Measurements from ENCODE around the gene MYZAP.

The MYZAP gene

DNA sequence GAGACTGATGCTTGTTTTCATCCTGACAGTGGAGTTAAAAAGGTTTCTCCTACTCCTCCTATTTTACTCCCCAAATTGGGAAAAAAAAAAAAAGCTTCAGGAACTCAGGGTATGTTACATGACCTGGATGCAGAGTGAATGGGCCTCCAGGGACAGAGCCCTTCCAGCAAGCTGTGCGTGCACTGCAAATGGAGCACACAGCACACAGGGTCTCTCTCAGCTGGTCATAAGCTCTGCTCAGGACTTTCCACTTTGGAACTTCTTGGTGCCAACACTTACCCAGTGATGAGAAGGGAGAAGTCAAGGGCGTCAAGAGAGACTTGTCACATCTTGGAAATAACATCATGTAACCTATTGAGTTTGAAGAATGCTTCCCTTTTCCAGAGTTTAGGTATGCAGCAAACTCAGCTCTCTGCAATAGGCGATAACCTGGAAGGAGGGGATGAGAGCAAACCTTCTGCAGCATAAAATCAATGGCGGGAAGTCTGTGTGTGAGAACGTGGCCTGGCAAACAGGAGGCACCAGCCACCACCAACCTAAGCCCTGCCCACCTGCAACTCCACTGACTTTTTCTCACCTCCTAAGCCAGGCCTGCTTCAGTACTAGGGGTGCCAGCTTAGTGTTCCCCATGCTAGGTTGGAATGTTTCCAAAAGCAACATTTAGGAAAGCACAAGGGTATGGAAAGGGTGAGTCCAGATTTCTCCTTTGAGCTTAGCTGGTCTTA is 39.8 kb downstream of the MYZAP start:
- no peak for DNase-seq

- no peak for DNase-seq
Measured at GRCh38 chr15:57634290-57634689, 42.6 kb downstream of the MYZAP start.

GRCh38 chr15:57635300-57635909 is 43.7 kb downstream of the MYZAP start:
- DNase-seq = no peak

- no peak for DNase-seq
Measured at GRCh38 chr15:57637846-57638245, 46.1 kb downstream of the MYZAP start.

- DNase-seq = no peak
Measured at GRCh38 chr15:57639306-57639705, 47.6 kb downstream of the MYZAP start.

GRCh38 chr15:57640930-57641682 is 49.4 kb downstream of the MYZAP start:
- peak; percentile 3 for DNase-seq

- DNase-seq = peak; percentile 8
Measured at GRCh38 chr15:57643826-57644225, 52.1 kb downstream of the MYZAP start.

DNA sequence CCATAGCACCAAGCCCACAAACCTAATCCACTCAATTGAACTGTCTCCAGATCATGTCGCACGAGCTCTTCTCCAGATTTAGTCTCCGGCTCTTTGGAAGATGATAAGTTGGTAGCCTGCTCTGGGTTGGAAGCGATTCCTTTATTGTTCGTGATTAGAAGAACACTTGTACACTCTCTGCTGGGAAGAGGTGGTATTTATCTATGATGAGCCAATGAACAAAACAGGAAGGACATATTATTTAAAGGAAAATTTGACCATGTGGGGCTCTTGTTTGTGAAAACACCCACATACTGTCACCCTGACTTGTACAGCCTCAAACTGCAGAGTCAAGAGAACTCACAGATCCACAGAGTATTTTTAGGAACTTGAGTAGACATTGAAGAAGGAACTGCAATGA is 54.4 kb downstream of the MYZAP start:
- DNase-seq = no peak

DNA sequence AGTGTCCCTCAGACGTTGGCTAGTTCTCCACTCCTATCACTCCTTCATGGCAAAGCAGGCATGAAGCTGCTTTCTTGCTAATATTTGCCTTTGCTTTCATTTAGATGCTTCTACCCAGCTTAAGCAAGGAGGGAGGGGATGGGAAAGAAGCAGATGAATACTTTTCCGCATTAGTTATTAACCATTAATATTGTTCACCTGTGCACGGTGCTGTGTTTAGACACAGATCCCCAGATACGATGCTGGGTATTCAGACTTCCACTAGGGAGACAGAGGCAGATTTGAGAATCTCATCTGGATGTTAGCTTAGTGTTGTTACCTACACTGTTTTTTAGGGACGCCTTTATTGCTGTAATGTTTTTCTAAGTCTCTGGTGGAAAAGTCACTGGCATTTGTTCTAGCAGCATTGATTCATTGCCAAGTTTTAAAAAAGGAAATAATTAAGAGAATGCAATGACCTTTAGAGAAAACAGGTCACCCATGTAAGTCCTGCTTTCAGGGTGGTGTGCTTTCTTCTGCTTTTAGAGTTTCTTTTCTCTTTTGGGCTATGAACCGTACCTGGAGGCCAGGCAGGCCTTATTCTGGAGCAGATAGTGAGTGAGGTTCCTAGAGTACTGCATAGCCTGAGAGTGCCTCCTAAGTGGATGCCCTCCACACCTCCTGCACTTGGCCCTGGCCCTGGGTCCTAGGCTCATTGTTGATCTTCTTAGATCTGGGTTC is 55.5 kb downstream of the MYZAP start:
- DNase-seq = no peak

- no peak for DNase-seq
Measured at GRCh38 chr15:57647791-57648130, 56.1 kb downstream of the MYZAP start.

GRCh38 chr15:57649138-57649537 is 57.4 kb downstream of the MYZAP start:
- no peak for DNase-seq

GRCh38 chr15:57651445-57651844 is 59.7 kb downstream of the MYZAP start:
- no peak for DNase-seq

GRCh38 chr15:57652481-57652880 is 60.8 kb downstream of the MYZAP start:
- DNase-seq = no peak

- DNase-seq = no peak
Measured at GRCh38 chr15:57654153-57654852, 62.6 kb downstream of the MYZAP start.

GRCh38 chr15:57655053-57655452 is 63.3 kb downstream of the MYZAP start:
- DNase-seq = no peak

- no peak for DNase-seq
Measured at GRCh38 chr15:57655809-57656208, 64.1 kb downstream of the MYZAP start.

DNA sequence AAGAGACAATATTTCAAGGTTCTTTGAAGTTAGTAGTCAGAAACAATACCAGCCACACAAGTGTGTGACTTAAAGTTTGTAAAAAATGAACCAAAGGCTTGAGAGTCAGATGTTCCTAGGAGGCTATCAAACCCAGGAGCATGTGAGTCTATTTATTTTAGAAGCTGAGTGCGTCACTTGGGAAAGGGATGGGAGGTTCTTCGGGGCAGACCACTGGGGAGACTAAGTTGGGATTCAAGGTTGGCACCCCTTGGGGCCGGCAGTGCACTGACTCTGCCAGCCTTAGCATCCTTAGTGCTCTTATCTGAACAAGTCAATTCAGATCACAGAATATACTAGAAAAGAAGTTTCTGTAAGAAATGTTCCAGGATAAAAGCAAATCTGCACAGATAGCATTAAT is 64.7 kb downstream of the MYZAP start:
- no peak for DNase-seq

GRCh38 chr15:57657619-57658018 is 65.9 kb downstream of the MYZAP start:
- DNase-seq = no peak

DNA sequence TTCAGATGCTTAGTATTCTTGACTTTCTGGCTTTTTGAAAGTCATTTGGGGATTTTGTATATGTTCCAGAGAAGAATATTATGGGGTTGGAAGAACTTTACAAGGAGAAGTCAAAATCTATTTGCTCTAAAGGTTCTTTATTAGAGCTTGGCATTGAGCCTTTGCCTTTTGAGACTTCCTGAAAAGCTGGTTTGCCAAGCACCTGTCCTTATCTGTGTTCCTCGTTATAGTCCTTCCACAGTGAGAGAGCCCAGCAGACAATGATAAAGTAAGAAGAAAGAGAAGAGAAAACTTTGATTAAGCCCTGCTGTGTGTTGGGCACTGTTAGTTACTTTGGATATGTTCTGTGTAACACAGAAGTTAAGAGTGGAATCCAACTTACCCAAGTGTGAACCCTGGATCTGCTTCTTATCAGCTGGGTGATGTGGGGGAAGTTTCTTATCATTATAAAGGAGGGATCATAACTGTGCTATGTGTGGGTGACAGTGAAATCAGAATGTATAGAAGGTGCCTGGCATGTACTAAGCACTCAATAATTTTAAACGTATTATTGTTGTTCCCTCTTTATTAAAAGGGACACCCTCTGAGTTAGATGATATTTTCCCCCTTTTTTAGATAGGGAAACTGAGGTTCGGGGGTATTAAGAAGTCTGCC is 70.5 kb downstream of the MYZAP start:
- no peak for DNase-seq

- DNase-seq = no peak
Measured at GRCh38 chr15:57662802-57663201, 71.1 kb downstream of the MYZAP start.

GRCh38 chr15:57663262-57663661 is 71.6 kb downstream of the MYZAP start:
- DNase-seq = no peak

GRCh38 chr15:57665194-57665593 is 73.5 kb downstream of the MYZAP start:
- DNase-seq = no peak

Measured in NCI-H146 (cell line).